ENCODE data around the gene TMEM121B.

DNA sequence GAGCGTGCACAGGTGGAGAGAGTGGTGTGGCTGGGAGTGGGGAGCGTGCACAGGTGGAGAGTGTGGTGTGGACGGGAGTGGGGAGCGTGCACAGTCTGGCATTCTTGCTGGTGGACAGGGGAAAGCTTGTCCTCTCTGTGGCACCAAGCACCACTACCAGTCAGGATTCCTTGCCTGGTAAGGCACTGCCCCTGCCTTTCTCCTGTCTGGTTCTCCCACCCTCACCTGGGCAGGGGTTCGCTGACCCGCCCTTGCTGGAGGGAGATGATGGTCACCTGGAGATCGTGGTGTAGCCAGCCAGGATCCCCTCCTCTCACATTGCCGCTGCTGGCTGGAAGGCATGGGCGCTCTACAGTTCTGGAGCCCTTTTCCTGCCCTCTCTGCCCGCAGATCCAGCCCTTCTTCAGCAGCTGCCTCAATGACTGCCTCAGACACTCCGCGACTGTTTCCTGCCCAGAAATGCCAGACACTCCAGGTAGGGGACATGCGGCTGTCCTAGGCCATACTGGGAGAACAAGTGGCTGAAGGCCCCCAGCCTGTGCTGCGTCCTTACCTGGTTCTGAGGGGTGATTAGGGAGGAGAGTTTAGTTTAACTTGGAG, 16.7 kb downstream of the TMEM121B start:
- no peak for TF ChIP-seq POLR2A (IDR thresholded peaks at IDR 0.05)
- TF ChIP-seq, protein P1, sequence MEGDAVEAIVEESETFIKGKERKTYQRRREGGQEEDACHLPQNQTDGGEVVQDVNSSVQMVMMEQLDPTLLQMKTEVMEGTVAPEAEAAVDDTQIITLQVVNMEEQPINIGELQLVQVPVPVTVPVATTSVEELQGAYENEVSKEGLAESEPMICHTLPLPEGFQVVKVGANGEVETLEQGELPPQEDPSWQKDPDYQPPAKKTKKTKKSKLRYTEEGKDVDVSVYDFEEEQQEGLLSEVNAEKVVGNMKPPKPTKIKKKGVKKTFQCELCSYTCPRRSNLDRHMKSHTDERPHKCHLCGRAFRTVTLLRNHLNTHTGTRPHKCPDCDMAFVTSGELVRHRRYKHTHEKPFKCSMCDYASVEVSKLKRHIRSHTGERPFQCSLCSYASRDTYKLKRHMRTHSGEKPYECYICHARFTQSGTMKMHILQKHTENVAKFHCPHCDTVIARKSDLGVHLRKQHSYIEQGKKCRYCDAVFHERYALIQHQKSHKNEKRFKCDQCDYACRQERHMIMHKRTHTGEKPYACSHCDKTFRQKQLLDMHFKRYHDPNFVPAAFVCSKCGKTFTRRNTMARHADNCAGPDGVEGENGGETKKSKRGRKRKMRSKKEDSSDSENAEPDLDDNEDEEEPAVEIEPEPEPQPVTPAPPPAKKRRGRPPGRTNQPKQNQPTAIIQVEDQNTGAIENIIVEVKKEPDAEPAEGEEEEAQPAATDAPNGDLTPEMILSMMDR (IDR thresholded peaks at IDR 0.05) = no peak

Measured in tibial nerve (tissue), 3 donors.